Sciatic nerve (tissue), 2 donors: ENCODE measurements around the gene VPS13D. TPM values are rescaled to one million over a fixed set of nuclear protein-coding genes. Genes with fewer than 3 reads are reported as not detected.
"Not testable (repeated sequence)": the region's sequence is repeated elsewhere in the genome, so short reads cannot be mapped to it uniquely, and the experiment has no call there.

Experiments used
- ATAC-seq: fragments of 200-7000 bp; cut with Tn5 transposase; one replicate; pipeline ENCODE4 v1.9.1; 2020; ENCODE audit warnings: mild to moderate bottlenecking, moderate library complexity
- DNase-seq: peaks from one replicate; pipeline ENCODE4 v3.0.0-alpha.2; 2020; ENCODE audit warnings: low spot score
- intact Hi-C: fragments of 100-400 bp; cut with DNase I; formaldehyde crosslinking; loops from one replicate; pipeline ENCODE4 v1.14.2; 2022
- total RNA-seq: library from RNA; stranded (reverse); fragmentation: NEBNext Ultra II Directional; extraction: Animal tissue kit (Norgen Biotek cat#: 25700); gene quantifications from one replicate; pipeline ENCODE4 v1.2.1, GENCODE V29; 2021
- donor health status: DM: no; HTN: no; CAD: no.
- donor health status: DM: no; HTN: no; CAD: no.

Gene VPS13D
- total RNA-seq, 1 donor from 2014 or later: 123 TPM

DNA sequence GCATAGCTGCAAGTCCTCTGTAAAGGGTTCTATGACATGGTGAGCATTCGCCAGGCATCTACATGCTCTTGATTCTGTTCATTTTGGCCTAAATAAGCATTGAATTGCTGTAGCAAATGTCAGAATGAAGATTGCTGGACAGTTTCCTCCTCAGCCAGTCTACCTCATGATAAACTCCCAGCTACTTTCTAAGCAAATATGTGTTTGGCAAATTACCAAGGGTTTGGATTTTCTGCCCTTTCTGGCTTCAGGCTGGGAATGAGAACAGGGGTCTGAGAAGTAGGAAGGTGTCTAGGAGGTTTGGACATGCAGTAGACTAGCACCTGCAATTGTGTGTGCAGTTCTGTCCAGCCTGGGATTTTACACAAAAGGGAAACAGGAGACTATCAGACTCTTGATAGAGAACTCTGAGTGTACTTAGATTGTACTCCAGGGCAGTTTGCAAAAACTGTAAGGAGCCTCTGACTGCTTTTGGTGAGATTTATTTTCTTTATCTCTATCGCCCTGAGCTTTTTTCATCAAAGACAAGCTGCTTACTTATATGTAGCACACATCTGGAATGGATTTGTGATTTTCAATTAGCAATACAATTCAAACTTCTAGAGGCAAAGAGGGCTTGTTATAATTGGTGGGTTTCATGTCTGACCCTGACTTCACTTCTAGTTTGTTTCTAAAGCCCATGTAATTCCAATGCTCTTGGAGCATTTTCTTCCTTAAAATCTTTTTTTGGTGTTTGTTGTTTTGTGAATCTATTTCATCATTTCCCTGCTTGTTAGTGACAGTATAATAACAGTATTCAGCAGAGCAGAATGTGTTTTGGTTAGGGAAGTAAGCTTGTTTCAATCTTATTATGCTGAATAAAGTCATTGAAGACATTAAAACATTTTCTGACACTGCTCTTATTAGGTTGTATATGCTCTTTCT lies 150.8 kb downstream of the VPS13D start:
- DNase-seq: no peak
- peak; percentile 73 for ATAC-seq
- intact Hi-C loops: no loop called here

DNA sequence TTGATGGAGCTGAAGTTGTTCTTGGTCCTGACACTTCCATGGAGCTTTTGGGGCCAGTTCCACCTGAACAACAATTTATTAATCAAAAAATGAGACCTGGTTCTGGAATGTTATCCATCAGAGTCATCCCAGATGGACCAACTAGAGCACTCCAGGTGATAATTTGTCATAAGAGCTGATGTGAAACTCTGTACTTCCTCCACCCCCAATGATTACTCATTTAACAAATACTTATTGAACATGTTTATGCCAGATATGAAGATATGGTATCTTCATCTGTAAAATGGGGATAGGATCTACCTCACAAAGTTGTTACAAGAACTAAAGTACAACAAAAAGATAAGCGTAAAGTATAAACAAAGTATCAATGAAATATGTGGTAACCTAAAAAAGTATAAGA lies 153.2 kb downstream of the VPS13D start:
- DNase-seq (no peak), ATAC-seq (no peak)
- intact Hi-C loops: no loop called here

DNA sequence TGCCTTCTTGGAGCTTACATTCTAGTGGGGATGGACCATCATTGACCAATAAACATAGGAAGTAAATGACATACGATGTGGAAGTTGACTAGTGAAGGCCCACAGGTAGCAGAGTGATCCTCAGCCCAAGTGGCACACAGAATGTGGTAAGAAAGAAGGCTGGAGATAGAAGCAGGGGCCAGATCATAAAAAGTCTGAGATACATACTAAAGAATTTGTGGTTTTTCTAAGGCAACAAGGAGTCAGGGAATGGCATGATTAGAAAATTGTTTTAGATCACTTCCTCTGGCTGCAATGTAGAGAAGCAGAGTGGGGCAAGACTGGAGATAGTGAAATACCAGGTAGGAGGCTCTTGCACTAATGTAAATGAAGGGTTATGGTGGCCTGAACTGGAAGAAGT lies 154.0 kb downstream of the VPS13D start:
- intact Hi-C loops: no loop called here
- DNase-seq (no peak), ATAC-seq (no peak)

DNA sequence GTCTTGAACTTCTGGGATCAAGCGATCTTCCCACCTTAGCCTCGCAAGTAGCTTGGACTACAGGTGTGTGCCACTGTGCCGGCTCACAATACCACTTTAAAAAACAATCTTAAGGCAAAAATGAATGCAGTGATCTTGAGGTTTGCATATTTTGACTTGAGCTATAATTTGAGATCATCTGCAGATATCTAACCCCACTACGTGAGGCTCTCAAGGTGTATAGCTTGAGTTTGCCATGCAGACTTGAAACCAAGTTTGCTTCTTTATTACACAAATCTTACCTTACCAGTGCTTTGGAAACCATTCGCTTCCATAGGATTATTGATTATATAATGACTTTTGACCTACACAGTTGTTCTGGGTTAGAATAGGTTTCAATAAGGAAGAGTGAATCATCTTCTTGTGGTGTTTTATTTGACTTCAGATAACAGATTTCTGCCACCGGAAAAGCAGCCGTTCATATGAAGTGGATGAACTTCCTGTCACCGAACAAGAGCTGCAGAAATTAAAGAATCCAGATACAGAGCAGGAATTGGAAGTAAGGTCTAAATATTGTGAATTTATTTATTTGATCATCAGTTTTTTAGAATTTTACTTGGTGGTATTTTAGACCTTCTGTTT lies 155.1 kb downstream of the VPS13D start:
- no peak for DNase-seq
- intact Hi-C loops: no loop called here
- no peak for ATAC-seq

DNA sequence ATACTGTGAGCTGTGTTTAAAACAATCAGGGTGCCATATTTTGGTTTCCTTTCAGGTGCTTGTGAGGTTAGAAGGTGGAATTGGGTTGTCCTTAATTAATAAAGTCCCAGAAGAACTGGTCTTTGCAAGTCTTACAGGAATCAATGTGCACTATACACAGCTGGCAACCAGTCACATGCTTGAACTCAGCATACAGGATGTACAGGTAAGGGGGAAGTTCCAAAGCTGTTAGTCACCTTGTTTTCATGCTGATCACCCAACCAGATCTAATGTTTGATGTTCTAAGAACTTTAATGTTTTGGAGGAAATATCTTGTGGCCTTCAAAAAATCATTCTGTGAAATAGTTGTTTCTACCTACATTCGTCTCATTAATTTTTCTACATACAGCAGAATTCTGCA lies 156.3 kb downstream of the VPS13D start:
- ATAC-seq: no peak
- intact Hi-C loops: no loop called here
- DNase-seq: no peak

DNA sequence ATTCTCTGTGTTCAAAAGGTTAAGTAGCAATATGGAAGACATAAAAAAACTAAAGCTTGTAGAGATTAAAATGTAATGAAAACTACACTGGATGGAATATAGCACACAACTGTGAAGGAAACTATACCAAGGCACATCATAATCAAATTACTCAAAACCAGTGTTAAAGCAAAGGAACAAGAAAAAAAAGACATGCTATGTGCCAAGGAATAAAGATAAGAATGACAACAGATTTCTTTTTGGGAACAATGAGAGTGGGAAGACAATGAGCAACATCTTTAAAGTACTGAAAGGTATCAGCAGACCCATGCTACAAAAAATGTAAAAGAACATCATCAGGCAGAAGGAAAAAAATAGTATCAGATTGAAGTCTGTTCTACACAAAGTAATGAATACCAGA lies 157.8 kb downstream of the VPS13D start:
- intact Hi-C loops: no loop called here
- DNase-seq (no peak), ATAC-seq (no peak)

DNA sequence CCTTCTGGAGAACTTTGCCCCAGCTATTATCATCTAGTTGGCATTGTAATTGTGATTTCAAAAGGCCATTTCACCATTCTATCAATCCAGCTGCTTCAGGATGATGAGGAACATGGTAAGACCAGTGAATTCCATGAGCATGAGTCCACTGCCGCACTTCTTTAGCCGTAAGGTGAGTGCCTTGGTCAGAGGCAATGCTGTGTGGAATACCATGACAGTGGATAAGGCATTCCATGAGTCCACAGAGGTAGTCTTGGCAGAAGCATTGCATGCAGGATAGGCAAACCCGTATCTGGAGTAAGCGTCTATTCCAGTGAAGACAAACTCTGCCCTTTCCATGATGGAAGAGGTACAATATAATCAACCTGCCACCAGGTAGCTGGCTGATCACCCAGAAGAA lies 160.5 kb downstream of the VPS13D start:
- intact Hi-C loops, ATAC-seq, DNase-seq: not testable (repeated sequence)

DNA sequence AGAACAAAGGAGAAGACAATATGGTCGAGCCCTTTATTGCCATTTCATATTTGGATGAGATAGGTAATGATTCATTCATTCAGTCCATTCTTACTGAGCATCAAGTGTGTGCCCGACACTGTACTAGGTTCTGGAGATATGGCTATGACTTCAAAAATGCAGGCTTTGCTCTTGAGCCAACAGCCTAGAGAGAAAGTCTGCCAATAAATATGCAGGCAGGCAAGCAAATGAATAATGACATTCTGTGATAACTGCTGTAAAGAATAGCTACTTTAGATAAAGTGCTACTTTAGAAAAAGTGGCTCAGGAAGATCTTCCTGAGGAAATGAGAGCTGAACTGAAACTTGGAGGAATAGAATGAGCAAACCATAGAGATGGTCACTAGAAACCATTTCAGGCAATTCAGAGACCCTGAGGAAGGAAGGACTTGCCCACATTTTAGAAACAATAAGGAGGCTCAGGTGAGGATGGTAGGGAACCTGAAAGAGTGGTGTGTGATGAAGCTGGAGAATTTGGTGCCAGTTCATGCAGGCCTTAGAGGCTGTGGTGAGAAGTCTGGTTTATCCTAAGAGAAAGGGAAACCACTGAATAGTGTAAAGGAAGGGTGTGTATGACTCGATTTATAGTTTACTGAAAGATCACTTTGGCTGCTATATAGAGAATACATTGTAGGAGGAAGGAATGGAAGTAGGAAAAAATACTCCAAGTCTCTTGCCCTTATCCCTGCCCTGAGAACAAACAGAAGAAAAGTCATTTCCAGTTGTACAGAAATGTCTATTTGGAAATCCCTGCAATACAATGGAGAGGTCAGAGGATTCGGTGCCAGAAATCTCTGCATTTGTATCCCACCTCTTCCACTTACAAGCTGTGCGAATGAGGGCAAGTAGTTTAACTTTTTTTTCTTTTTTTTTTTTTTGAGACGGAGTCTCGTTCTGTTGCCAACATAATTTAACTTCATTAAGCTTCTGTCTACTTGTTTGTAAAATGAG lies 167.9 kb downstream of the VPS13D start:
- ATAC-seq (no peak), DNase-seq (no peak)
- intact Hi-C loops: no loop called here

DNA sequence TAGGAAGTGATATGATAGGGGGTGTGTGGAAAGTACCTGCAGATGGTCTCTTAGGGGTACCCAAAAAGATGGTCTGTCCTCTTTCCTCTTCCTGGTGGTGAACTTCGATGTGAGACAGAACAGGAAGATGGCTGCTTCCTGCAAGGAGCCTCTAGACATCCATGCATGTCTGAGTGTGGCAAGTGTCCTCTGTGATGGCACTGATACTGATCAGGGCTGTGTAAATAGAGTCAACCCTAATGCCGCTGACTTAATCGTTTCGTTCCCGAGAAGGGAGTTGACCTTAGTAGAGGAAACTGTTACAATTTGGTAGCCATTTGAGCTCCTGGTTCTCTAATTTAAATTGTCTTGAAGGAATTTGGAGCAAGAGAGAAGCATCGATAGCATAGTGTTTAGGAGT lies 168.6 kb downstream of the VPS13D start:
- DNase-seq (no peak), ATAC-seq (no peak)
- intact Hi-C loops: no loop called here

DNA sequence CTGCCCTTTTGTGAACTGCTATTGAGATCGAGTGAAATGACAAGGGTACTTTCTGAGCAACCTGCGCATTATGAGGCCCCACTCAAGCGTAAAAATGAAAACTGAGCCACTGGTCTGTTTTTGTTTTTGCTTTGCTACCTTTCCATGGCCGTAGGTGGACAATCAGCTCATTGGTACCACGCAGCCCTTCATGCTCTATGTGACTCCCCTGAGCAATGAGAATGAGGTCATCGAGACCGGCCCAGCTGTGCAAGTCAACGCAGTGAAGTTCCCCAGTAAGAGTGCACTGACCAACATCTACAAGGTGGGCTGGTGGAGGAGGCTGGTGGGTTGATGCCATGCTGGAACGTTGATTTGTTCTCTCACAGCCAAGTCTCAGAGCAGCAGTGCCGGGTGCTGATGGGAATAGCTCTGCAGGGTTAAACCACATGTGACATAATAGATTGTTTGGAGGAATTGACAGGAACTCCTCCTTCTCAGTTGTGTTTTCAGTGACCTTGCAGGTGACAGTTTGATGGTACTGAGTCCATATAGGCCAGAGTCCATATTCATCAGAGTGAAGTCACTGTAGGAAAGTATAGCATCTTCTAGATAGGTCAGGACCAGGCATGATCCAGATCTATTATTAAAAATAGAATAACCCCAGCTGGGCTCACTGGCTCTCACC lies 170.3 kb downstream of the VPS13D start:
- DNase-seq (no peak), ATAC-seq (peak; percentile 45)
- intact Hi-C loops: no loop called here

DNA sequence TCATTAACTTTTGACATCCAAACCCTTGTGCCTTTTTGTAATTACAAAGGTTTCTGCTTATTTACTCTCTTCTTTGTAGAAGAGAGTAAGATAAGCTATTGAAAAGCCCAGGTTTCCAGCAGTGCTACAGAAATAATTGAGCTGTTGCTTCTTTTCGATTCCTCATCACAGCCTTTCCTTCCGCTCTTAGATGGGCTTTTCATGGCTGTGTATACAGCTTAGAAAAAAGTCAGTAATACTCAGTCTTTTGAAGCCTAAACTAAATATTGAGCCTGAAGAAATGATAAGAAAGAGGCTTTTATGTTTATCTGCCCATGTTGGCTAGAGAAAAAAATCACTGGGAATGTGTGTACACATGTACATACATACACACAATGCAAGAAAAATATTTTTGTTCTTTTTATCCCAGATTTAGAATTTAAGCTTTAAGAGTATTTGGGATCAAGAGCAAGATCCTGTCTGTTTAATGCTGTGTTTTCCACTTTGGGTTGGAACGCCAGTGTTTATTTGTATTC lies 172.4 kb downstream of the VPS13D start:
- no peak for DNase-seq
- no peak for ATAC-seq
- intact Hi-C loops: no loop called here

DNA sequence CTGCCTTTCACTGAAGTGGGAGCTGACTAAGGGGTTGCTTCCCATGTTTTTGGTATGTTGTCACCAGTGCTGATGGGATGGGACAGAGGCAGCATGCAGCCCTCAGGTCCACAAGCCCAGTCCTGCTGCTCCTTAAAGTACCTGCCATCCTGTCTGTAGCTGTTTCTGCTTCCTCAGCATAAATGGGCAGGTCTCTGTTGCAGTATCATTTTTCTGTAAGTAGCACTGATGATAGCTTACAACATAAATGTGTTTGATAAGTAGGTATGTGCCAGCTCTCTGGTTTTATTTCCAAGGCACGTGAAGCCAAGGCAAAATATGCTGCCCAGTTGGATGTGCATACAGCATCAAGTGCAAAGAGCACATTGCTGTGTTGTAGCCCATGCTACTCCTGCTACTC lies 173.0 kb downstream of the VPS13D start:
- no peak for ATAC-seq

DNA sequence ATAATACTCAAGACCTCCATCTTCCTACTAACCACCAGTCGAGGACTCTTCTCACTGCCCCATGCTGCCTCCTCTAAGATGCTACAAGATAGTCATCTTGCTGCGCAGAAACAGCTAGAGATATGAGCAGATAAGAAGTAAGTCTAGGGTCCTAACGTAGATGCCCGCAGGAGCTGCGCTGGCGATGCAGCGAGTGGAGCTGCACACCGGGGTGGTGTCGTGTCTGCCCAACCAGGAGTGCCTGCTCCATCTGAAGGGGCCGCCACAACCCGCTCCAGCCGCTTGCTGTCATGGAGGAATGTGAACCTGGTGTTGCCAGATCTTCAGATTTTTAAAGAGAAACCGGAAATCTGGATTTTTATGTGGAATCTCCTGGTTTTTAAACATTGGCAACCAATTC lies 175.1 kb downstream of the VPS13D start:
- intact Hi-C loops: no loop called here
- ATAC-seq (no peak), DNase-seq (no peak)

More for the DNA sequence above, 173.0 kb downstream of the VPS13D start:
- intact Hi-C loops: no loop called here
- DNase-seq: no peak

DNA sequence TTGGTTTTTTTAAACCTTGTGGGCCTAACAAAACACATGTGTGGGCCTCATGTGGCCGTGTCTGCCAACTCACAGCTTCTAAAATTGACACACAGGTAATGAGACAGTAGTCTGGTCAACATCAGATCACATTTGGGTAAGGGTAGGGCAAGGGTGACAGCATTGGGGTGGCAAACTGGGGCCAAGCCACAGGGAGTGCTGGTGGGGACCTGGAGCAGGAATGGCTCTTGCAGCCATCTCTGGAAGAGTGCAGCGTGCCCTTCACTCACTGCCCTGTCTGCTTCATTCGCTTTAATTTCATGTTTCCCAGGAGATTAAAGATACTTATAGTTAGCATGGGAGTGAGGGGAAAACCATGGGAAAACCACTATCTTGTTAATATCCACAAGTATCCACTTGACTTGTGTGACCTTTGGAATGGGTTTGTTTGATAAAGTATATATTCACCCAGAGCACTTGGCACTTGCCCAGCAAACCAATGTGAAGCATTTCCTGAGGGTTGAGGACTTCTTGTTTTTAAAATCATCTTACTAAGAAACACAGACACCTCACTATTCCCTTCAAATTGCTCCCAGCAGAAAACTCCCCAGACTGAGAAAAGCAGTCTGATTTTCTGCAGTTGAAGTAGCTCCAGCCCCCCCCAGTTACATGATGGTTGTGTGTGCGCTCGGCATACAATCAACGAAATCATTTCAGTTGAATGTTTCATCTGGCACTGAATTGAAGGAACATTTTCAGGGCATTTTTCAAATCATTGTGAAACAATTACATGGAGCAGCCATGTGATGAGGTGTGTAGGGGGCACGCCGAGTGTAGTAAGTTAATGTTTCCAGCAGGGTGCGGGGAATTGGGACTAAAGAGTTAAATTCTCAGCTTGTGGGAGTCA lies 175.7 kb downstream of the VPS13D start:
- peak; percentile 76 for ATAC-seq
- intact Hi-C loops: no loop called here
- DNase-seq: peak; percentile 75

DNA sequence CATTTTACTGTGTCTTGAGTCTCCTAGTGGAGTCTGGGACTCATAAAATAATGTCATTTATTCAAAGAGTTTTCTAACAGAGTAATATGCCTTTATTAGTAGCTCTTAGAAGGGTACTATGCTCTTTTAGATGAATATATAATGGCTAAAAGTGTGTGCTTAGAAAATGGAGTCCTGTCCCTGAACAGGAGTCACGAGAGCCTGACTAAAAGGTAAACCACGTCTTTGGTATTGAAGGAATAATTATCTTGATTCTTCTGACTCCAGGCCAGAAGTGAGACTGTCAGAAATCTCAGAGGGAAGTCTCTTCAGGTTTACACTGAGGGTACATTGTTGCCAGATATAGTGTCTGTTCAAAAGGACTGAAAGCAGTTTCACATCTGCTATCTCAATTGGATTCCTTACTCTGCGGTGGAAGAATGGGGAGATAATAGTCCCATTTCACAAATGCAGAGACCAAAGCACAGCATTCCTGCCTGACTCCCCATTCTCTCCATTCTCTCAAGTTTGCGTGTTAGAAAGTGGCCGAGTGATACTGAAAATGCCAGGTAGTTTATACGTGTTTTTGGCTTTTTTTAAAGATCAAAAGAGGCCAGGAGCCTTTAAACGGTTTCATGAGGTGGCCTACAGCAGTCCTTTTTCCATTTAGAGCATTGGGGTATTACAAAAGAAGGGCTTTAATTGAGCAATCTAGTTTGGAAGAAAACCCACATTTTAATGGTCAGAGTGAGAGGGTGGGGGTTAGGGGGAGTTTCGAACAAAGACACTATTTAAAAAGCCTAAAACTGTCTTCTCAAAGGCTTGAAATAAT lies 176.6 kb downstream of the VPS13D start:
- peak; percentile 92 for ATAC-seq
- intact Hi-C loops: no loop called here
- no peak for DNase-seq

DNA sequence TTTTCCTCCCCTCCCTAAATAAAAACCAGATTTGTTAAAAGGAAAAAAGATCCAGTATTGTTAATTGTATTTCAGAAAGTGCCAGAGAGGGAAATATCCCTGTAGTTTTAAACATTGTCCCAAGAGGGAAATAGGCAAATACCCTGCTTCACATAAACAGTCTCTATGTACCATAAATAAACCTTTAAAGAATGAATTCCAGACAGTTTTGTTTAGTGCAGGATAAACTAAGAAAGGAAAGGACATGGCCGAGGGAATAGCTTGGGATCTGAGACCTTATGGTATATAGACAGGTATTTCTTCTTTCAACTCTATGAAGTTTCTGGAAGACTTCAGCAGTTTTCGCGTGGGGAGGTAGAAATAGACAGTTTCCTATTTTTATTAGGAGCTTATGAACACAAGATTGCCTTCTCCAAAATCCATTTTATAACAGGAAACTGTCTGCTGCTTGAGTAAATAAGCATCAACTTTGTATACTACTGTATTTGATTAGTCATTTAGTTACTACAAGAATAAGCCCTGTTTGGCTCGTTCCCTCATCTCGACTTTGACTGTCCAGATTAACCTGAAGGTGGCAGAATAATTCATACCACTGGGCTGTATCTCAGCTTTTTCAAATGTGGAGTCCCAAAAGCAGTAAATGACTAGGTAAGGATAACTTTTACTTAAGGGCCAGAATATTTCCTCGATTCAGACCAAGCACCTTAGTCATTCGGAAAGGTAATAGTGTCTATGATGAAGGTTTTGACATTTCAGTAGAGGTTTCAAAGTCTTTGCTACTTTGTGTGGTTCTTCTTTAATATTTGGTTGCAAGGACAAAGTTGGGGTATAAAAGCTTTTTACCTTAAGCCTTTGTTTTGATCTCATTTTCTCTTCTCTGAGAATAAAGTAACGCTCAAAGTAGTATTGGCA lies 177.5 kb downstream of the VPS13D start:
- intact Hi-C loops: no loop called here

More for the DNA sequence above, 177.5 kb downstream of the VPS13D start:
- peak; percentile 69 for ATAC-seq
- DNase-seq: no peak
